Mucosa of descending colon (tissue), 3 donors: Measurements from ENCODE around the gene CNTNAP2. TPM values are rescaled to one million over a fixed set of nuclear protein-coding genes. Genes with fewer than 3 reads are reported as not detected.

Experiments
- ATAC-seq: fragments of 200-7000 bp; cut with Tn5 transposase; one replicate; pipeline ENCODE4 v1.9.1; 2020; ENCODE audit warnings: mild to moderate bottlenecking, moderate library complexity
- DNase-seq, 3 donors: peaks; one replicate each; pipeline ENCODE4 v3.0.0-alpha.2; 2020
- H3K36me3 ChIP-seq: fragments of 200-600 bp; one replicate; pipeline ENCODE4 v1.8.0; 2021; ENCODE audit warnings: low read depth, mild to moderate bottlenecking
- H3K4me1 ChIP-seq: fragments of 200-600 bp; one replicate; pipeline ENCODE4 v1.8.0; 2021; ENCODE audit warnings: low read depth, mild to moderate bottlenecking
- H3K4me3 ChIP-seq: fragments of 200-600 bp; one replicate; pipeline ENCODE4 v1.8.0; 2021; ENCODE audit warnings: mild to moderate bottlenecking
- H3K9me3 ChIP-seq: fragments of 200-600 bp; one replicate; pipeline ENCODE4 v1.8.0; 2021; ENCODE audit warnings: mild to moderate bottlenecking
- CTCF ChIP-seq: fragments of 200-600 bp; IDR thresholded peaks from one replicate; pipeline ENCODE4 v1.8.0; 2022; ENCODE audit warnings: antibody characterized with exemption, mild to moderate bottlenecking
- intact Hi-C, 2 donors: fragments of 100-400 bp; cut with DNase I in 1 of 2; cut with micrococcal nuclease in 1 of 2; formaldehyde crosslinking; loops; one replicate each; pipeline versions ENCODE4 v1.11.0 to v1.11.1; 2022; cut with DNase I, micrococcal nuclease
- total RNA-seq, 3 donors: library from RNA; stranded (reverse); fragmentation: NEBNext Ultra II Directional in 2 of 3; extraction: Animal tissue kit (Norgen Biotek cat#: 25700) in 2 of 3; gene quantifications; one replicate each; pipeline versions ENCODE4 v1.2.1 to v1.2.4, GENCODE V29; 2021 to 2023
- donor health status: DM: no; HTN: no; CAD: no; lungs with moderate emphysema.
- donor health status: DM: no; HTN: no; CAD: no.
- donor health status: DM: no; HTN: yes; CAD: no.

CNTNAP2 gene
- total RNA-seq, 3 donors from 2014 or later, result 3.1 to 5.9 (median 4.2) TPM

- ATAC-seq, result no peak
- Histone ChIP-seq H3K4me3 (no peak overlapping the region), H3K4me1 (no peaks in the 10 kb centered on the region), H3K9me3 (no peaks in the 10 kb centered on the region), H3K36me3 (no peaks in the 10 kb centered on the region)
- TF ChIP-seq CTCF, result no peak
- DNase-seq, result no peak
- intact Hi-C loops, result no loop called here
Observed at GRCh38 chr7:148204639-148205304, 2088.2 kb downstream of the CNTNAP2 start.

DNA sequence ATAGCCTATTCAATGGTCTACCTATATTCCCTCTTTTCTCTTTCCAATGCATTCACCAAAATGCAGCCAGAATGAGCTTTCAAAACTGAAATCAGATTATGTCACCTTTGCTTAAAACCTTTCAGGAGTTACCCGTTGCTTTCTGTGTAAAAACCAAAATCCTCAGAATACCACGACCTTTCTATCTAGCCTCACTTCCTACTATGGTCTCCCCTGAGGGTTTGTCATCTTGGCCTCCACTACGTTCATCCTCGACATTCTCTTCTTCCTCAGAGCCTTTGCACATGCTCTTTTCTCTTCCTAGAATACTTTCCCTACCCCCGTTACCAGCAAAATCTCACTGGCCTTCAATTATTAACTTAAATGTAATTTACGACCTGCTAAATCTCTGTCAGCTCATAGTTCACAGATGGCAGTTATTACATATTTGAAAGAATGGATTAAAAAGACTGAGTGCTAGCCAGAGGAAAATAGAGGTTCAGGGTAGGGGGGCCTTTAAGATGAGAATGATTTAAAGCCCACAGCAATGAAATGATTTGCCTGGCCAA is 2093.1 kb downstream of the CNTNAP2 start:
- no peak for DNase-seq

DNA sequence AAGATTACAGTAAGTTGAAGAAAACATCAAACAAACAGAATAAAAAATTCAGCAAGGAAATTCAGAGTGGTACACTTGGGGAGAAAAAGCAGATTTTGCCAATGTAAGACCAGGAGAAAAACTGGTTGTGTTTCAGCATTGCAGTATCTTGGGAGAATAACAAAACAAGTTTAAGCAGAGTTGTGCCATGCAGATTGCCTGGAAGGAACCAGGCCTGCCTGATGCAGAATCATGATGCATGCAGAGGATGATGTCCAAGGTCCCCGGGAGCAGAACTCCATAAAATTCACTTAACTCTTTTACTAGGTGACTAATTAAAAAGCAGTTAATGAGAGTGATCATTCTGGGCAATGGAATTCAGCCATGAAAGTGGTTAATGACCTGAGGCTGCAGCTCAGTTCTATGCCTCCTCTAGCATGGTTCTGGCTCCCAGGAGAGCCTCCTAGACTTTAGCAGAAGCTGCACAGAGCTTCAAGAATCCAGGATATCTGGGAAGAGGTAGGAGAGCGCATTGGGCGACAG is 2094.3 kb downstream of the CNTNAP2 start:
- Histone ChIP-seq H3K9me3 (no peaks in the 10 kb centered on the region), H3K36me3 (no peaks in the 10 kb centered on the region), H3K4me3 (no peak overlapping the region), H3K4me1 (no peaks in the 10 kb centered on the region)
- no peak for TF ChIP-seq CTCF
- intact Hi-C loops, result no loop called here
- ATAC-seq, result no peak
- DNase-seq, result no peak

More for the DNA sequence above, 2093.1 kb downstream of the CNTNAP2 start:
- intact Hi-C loops, result no loop called here
- H3K4me3 ChIP-seq, result no peak overlapping the region
- H3K36me3 ChIP-seq, result no peaks in the 10 kb centered on the region
- no peak for TF ChIP-seq CTCF
- H3K9me3 ChIP-seq, result no peaks in the 10 kb centered on the region
- no peaks in the 10 kb centered on the region for H3K4me1 ChIP-seq
- no peak for ATAC-seq

DNA sequence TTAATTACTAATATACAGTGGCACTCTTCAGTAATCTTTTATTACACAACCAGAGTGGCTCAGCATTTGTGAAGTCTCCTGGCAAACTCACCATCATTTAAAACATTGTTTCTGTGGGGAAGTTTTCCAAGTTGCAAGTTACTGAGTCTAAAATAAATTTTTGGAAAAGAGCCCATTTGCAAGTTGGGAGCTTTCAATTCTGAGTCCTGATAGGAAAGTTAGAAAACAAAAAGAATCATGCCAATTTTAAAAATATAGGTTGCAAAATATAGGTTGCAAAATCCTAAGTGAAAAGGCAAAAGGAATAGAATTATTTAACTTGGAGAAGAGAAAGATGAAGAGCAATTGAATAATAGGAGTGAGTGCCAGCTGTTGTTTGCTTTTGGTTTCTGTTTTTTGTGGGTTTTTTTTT is 2095.1 kb downstream of the CNTNAP2 start:
- H3K36me3 ChIP-seq, result no peaks in the 10 kb centered on the region
- H3K9me3 ChIP-seq, result no peaks in the 10 kb centered on the region
- ATAC-seq (no peak), DNase-seq (no peak)
- no peak for TF ChIP-seq CTCF
- no peak overlapping the region for H3K4me3 ChIP-seq
- intact Hi-C loops, result no loop called here
- H3K4me1 ChIP-seq, result no peaks in the 10 kb centered on the region

GRCh38 chr7:148212731-148213130 is 2096.1 kb downstream of the CNTNAP2 start:
- no peak for DNase-seq
- no peak for ATAC-seq
- H3K4me3 ChIP-seq, result no peak overlapping the region
- no peak for TF ChIP-seq CTCF
- H3K36me3 ChIP-seq, result no peaks in the 10 kb centered on the region
- no peaks in the 10 kb centered on the region for H3K4me1 ChIP-seq
- no peaks in the 10 kb centered on the region for H3K9me3 ChIP-seq
- intact Hi-C loops, result no loop called here
